GM19395 (cell line): ENCODE results near the gene MARVELD3.
"Not testable (repeated sequence)": the region's sequence is repeated elsewhere in the genome, so short reads cannot be mapped to it uniquely, and the experiment has no call there.

Experiments used
- ATAC-seq: cut with Tn5 transposase; IDR thresholded peaks from one replicate; pipeline ENCODE4 v1.9.1; 2021; ENCODE audit warnings: mild to moderate bottlenecking, moderate library complexity; ENCODE audit not compliant: unreplicated experiment

The MARVELD3 gene, protein sequence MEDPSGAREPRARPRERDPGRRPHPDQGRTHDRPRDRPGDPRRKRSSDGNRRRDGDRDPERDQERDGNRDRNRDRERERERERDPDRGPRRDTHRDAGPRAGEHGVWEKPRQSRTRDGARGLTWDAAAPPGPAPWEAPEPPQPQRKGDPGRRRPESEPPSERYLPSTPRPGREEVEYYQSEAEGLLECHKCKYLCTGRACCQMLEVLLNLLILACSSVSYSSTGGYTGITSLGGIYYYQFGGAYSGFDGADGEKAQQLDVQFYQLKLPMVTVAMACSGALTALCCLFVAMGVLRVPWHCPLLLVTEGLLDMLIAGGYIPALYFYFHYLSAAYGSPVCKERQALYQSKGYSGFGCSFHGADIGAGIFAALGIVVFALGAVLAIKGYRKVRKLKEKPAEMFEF

DNA sequence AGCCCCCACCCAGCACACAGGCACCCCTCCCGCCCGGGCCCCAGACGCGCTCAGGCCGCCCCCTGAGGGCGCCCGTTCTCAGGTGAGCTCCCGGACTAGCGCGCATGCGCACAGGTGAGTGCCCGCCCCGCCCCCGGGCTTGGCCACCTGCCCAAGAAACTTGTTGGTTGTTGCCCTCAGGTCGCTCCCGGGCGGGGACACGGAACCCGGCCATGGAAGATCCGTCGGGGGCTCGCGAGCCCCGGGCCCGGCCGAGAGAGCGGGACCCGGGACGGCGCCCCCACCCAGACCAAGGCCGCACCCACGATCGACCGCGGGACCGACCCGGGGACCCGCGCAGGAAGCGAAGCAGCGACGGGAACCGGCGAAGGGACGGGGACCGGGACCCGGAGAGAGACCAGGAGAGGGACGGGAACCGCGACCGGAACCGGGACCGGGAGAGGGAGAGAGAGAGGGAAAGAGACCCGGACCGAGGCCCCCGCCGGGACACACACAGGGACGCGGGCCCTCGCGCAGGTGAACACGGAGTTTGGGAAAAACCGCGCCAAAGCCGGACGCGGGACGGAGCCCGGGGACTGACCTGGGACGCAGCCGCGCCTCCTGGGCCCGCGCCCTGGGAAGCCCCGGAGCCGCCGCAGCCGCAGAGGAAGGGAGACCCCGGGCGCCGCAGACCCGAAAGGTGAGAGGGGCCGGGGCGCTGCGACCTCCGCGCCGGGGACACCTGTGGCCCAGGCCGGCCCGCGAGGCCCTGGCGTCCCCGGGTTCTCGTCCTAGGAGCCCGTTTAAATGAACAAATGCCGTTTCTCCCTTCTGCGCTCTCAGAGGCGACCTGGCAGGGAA lies at the start of gene MARVELD3:
MARVELD3 (plus strand) TSS at position 167 of the 840 bp plus-strand sequence; CDS start at position 213, 46 bp downstream.
- ATAC-seq = no peak

DNA sequence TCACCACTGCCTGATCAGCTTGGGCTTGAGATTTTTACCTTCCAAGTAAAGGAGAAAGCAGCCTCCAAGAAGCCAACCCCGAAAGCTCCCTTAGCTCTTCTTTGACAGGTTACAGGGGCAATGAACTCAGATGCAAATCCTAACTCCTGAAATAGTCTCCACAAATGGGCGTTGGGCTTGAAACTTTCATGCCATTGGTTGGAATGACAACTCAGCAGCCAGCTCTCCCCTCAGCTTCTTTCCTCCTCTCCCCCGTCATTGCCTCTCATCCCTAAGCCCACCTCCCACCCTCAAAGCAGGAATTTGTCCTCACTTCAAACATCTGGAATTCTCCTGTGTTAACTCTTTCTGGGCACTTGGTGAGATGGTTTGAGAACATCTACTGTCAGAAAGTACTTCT lies 49.0 kb upstream of the MARVELD3 start, which contains the start of gene TAT:
TAT (minus strand) TSS at position 122 of the 400 bp plus-strand sequence. CDS start 677 bp downstream, outside the sequence.
- no peak for ATAC-seq

DNA sequence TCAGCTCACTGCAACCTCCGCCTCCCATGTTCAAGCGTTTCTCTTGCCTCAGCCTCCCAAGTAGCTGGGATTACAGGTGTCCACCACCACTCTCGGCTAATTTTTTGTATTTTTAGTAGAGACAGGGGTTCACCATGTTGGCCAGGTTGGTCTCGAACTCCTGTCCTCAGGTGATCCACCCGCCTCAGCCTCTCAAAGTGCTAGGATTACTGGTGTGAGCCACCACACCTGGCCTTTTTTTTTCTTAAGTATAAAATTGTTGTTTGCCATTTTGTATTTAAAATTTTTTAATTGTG lies 43.5 kb upstream of the MARVELD3 start:
- ATAC-seq = not testable (repeated sequence)

DNA sequence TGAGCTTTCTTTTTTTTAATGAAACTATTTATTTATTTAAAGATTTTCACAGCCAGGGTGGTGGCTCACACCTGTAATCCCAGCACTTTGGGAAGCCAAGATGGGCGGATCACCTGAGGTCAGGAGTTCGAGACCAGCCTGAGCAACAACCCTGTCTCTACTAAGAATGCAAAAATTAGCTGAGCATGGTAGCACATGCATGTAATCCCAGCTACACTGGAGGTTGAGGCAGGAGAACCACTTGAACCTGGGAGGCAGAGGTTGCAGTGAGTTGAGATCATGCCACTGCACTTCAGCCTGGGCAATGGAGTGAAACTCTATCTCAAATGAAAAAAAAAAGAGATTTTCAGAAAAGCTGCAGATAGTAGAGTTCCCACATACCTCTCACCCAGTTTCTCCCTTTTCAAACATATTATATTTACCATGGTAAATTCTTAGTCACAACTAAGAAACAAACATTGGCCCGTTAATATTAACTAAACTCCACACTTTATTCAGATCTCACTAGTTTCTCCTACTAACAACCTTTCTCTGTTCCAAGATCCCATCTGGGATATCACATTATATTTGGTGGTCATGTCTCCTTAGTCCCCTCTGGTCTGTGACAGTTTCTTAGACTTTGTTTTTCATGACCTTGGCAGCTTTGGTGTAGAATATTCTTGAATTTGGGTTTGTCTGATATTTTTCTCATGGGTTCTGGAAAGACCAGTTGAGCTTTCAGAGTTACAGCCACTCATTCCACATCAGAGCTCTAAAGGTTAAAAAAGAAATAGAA lies 41.3 kb upstream of the MARVELD3 start:
- no peak for ATAC-seq

DNA sequence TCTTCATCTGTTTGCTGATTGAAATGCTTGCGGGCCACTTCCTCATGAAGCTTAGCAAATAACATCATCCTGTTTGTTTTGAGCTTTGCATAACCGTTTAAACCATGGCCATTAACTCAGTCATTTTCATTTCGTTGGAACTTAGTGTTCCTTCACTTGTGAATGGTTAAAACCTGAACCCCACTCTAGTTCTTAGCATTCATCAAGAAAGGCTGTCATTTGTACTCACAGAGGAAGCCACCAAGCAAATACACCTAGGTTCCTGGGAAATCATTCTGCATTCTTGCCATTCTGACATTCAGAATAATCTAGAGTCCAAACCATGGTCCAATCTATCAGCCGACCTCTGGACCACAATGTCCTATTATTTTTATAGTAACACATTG lies 40.7 kb upstream of the MARVELD3 start:
- no peak for ATAC-seq

DNA sequence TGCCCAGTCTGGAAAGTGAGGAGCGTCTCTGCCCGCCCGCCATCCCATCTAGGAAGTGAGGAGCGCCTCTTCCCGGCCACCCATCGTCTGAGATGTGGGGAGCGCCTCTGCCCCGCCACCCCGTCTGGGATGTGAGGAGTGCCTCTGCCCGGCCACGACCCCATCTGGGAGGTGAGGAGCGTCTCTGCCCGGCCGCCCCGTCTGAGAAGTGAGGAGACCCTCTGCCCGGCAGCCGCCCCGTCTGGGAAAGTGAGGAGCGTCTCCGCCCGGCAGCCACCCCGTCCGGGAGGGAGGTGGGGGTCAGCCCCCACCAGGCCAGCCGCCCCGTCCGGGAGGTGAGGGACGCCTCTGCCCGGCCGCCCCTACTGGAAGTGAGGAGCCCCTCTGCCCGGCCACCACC lies 36.6 kb upstream of the MARVELD3 start:
- ATAC-seq = not testable (repeated sequence)

- not testable (repeated sequence) for ATAC-seq
These were observed 35.9 kb upstream of the MARVELD3 start for GRCh38 chr16:71590071-71590470.

GRCh38 chr16:71590584-71590983 lies 35.4 kb upstream of the MARVELD3 start:
- ATAC-seq = no peak

- ATAC-seq = no peak
These were observed 34.1 kb upstream of the MARVELD3 start for GRCh38 chr16:71591917-71592316.

- no peak for ATAC-seq
These were observed 32.7 kb upstream of the MARVELD3 start for GRCh38 chr16:71593048-71593999.

DNA sequence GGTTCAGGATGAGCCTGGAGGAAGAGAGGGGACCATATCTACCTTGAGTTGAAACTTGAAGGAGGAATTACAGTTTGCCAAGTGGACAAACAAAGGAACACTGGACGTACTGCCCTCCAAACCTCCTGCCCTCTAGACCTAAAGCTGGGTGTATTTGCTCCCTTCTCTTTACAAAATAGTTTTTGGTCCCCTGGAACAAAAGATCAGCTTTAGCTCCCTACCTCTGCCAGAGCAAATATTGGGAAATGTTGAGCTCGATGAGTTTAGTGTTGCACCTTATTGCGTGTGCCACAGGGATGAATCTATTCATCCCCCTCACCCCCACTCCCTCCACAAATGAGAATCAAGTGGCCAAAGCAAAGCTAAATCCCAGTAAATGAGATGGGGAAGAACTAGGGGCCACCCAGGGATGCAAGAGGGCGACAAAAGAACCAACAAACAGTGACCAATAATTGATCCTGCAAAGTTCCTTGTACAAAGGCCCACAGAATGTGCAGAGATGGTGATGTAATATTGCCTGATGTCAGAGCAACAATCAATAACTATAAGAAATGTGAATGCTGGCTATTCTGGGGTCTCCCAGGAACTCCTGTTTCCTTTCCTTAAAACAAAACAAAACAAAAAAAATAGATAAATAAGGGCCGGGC lies 31.9 kb upstream of the MARVELD3 start:
- ATAC-seq = no peak

GRCh38 chr16:71595340-71595826 lies 30.6 kb upstream of the MARVELD3 start:
- not testable (repeated sequence) for ATAC-seq

DNA sequence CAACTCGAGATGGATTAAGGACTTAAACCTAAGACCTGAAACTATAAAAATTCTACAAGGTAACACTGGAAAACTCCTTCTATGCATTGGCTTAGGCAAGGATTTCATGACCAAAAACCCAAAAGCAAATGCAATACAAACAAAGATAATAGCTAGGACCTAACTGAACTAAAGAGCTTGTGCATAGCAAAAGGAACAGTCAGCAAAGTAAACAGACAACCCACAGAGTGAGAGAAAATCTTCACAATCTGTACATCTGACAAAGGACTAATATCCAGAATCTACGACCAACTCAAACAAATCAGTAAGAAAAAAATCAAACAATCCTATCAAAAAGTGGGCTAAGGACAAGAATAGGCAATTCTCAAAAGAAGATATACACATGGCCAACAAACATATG lies 27.6 kb upstream of the MARVELD3 start:
- not testable (repeated sequence) for ATAC-seq

- no peak for ATAC-seq
These were observed 25.2 kb upstream of the MARVELD3 start for GRCh38 chr16:71600822-71601221.

- no peak for ATAC-seq
These were observed 16.9 kb upstream of the MARVELD3 start for GRCh38 chr16:71609066-71609465.

DNA sequence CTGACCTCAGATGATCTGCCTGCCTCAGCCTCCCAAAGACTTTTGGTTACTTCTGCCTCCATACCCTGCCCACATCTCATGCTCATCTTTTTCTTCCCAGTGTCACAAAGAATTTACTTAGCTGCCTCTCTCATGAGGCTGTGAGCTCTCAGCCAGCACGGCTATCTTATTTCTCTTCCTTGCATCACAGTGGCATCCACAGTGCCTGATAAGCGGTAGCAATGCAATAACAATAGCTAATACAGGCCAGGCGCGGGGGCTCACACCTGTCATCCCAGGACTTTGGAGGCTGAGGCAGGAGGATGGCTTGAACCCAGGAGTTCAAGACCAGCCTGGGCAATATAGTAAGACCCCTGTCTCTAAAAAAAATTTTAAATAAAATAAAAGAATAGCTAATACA lies 15.5 kb upstream of the MARVELD3 start:
- no peak for ATAC-seq

DNA sequence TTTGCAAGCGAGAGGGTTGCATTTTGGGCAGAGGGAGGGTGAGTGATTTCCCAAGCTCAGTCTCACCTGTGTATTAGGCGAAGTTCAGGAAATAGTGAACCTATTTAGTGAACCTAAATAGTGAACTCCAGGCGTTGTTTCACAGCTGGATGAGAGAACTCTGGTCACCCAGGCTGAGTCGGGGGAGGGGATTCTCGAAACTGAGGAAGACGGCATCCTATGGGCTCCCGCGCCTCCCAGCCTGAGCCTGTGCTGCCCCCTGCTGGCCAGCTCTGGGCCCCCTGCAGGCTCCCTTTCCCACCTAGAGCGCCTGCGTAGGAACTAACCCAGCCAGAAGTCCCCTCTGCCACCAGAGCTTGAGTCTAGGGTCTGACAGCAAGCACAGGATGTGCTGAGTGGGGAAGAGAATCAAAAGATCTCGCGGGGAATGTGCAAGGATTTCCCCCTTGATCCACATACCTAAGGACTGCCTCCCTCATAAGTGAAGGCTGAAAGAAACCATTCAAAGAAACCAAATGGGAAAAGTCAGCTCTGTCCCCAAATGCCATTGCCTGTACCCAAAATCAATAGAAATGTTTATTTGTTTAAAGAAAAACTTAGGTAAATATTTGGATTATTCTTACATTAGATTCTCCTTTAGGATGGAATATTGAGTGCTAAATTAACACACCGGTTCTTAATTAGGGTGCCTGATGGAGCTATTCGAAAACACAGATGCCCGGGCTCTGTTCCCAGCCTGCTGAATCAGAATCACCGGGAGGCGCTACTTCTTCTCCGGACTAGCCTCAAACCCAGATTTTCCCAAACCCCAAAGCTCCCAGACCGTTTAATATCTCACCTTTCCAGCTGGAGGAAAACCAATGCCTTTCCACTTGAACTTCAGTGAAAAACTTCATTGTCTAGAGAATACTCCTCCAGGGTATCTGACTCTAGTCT lies 14.8 kb upstream of the MARVELD3 start:
- peak; percentile 48 for ATAC-seq

GRCh38 chr16:71614956-71615355 lies 11.0 kb upstream of the MARVELD3 start:
- not testable (repeated sequence) for ATAC-seq
